ENCODE measurements around the gene TASP1.

GRCh38 chr20:13687815-13688214 is 49.1 kb upstream of the TASP1 start:
- TF ChIP-seq EZH2 (IDR thresholded peaks at IDR 0.05; ENCODE audit: low read depth) (no peak), CTCF (conservative IDR thresholded peaks at IDR 0.05) (no peak)

All from PC-9 (cell line).